Cardiac fibroblast (primary cell): ENCODE measurements around the gene ELMO1.
A peak's percentile ranks its signal among the peaks of the same experiment; 100 is the strongest.

Source experiments
- DNase-seq, 2 donors: peaks; one replicate each; pipeline versions ENCODE4 v3.0.0 to v3.0.0-alpha.2; 2010; ENCODE audit warnings: low read depth in 2 of 2
- H3K4me3 ChIP-seq, 2 donors: replicated peaks in 1 of 2; 1 replicate in 1 of 2; 2 replicates in 1 of 2; pipeline ENCODE4 v1.5.1; 2011; ENCODE audit warnings: low read depth in 2 of 2, low read length in 2 of 2, mild to moderate bottlenecking in 2 of 2, moderate library complexity in 1 of 2
- CTCF ChIP-seq: IDR thresholded peaks from one replicate; pipeline ENCODE4 v1.5.1; 2011; ENCODE audit warnings: low read depth, mild to moderate bottlenecking, low read length, inconsistent platforms

Gene ELMO1

DNA sequence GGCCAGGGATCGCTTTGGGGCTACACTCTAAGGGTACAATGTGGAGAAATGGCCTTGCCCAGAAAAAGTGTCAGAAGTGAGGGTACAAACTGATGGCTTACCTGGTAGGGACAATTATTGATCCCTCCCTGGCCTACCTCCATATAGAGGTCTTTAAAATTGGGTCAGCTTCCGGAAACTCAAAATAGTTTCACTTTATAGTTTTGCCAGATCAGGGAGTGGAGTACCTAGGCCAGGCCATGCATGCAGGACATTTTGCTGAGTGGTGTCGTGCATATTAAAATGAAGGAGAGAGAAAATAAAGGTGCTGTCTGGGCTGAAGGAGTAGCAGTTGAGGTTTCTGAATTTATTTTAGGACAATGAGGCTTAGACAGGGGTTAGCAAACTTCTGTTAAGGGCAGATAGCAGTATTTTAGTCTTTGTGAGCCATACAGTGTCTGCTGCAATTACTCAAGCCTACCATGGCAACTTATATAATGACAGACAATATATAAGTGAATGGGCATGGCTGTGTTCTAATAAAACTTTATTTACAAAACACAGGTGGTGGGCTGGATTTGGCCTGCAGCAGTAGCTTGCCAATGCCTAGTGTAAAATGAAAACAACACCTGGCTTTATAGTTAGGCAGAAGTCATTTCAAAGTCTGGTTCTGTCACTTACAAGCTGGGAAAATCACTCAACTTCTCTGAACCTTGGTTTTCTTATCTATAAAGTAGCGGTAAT, 547.5 kb downstream of the ELMO1 start:
- no peak for DNase-seq
- TF ChIP-seq CTCF, result no peak
- no peak overlapping the region for H3K4me3 ChIP-seq

DNA sequence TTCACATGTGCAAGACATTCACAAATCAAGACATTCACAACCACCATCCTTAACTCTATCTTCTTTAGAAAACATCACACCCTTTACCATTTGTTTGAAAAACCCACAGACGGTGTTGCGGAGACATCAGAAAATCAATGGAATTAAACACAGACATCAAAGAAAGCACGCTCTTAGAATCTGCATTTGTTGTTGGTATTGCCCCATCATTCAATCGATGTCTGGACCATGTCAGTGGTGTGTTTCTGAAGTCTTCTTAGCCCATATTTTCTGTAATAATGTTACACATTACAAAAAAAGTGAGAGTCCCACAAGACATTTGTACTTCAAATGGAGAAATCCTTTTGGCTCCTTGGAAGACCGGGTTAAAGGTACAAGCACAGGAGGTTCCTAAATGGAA, 550.5 kb downstream of the ELMO1 start:
- DNase-seq, result no peak
- no peak for TF ChIP-seq CTCF
- H3K4me3 ChIP-seq, result no peak overlapping the region

- no peak overlapping the region for H3K4me3 ChIP-seq
- TF ChIP-seq CTCF, result no peak
- no peak for DNase-seq
These were observed 551.6 kb downstream of the ELMO1 start for GRCh38 chr7:36896956-36897590.

DNA sequence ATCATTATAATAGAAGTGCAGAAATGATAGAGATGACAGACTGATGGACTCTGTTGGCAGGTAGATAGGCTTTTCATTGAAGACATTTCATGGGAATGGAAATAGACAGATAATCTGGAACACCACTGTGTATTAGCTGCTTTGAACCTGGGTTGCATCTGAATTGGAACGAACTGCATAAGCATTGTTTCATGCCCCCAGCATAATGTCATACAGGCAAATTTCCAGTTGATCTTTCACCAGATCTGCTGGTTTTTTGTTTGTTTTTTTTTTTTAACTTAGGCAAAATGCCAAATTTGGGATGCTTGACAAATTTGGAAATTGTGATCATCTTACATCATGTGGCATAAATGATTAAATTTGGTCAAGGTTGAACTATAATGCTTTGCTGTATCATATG, 552.2 kb downstream of the ELMO1 start:
- DNase-seq, result no peak
- no peak for TF ChIP-seq CTCF
- no peak overlapping the region for H3K4me3 ChIP-seq

DNA sequence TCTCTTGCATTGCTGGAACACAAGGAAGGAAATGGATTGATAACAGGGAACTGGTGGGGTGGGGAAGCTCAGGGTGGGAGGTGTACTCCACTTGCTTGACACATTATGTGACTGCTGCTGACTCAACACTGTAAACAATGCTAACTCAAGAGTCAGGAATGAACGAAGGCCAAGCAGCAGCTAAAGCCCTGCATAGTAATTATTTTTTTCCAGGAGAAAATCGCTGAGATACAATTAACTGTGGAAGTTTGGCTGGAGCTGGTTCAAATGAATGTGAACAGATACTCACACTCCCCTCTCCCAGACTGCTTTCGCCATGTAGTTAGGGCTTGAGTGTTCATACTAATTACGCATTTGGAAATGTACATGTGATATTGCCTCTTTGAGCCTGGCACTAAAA, 553.5 kb downstream of the ELMO1 start:
- peak in 1 of 2 donors; percentile 8 for DNase-seq
- TF ChIP-seq CTCF, result no peak
- H3K4me3 ChIP-seq, result no peak overlapping the region

DNA sequence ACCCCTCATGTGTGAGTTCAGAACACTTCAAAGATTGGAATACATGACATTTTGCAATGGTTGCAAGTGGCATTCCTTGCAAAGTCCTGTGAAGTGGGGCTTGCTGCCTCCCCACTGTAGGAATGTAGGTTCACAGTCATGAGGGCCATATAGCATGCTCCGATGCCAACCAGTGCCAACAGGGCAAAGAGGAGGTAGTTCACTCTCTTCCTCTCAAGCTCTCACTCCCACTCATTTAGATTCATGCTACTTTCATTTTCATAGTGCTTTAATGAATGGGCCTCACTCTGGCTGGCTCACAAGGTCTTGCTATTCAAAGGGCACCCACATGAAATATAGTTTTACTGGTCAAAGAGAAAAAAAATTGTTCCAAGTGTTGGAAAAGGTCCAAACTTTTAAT, 554.5 kb downstream of the ELMO1 start:
- DNase-seq, result no peak
- no peak for TF ChIP-seq CTCF
- no peak overlapping the region for H3K4me3 ChIP-seq
